ENCODE results near the gene PRG3.
"Not testable (repeated sequence)": the region's sequence is repeated elsewhere in the genome, so short reads cannot be mapped to it uniquely, and the experiment has no call there.

PRG3 gene

DNA sequence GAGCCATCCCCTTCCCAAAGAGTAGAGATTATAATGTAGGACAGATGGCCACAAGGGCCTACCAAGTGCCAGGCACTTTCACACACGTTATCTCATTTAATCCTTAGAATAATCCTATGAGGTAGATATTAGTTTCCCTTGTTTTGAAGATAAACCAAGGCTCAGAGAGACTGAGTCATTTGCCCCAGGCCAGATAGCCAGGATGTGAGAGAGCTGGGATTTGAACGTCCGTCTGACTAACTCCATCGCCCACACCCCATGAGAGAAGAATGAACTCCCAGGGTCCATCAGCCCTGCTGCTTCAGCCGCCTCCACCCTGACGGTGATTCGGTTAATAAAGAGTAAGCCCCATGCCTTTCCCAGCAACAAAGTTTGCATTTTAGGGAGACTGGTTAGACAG lies 10.7 kb downstream of the PRG3 start:
- Histone ChIP-seq H3K9me3 (ENCODE audit: control insufficient read depth, low read length) (no peaks in the 10 kb centered on the region), H3K36me3 (ENCODE audit: control insufficient read depth, insufficient read depth, low read length) (no peaks in the 10 kb centered on the region), H3K27ac (ENCODE audit: low read depth, low read length, severe bottlenecking) (no peak overlapping the region), H3K4me3 (ENCODE audit: extremely low read depth, insufficient read depth, low read length, poor library complexity, severe bottlenecking) (no peak overlapping the region), H3K4me1 (ENCODE audit: control insufficient read depth, insufficient read depth, low read length, poor library complexity, severe bottlenecking) (no peaks in the 10 kb centered on the region)
- WGBS, 2 experiments (ENCODE audit: insufficient coverage in 2 of 2), result 75 to 100% methylated on average over 3 to 5 of the region's 7 CpGs

DNA sequence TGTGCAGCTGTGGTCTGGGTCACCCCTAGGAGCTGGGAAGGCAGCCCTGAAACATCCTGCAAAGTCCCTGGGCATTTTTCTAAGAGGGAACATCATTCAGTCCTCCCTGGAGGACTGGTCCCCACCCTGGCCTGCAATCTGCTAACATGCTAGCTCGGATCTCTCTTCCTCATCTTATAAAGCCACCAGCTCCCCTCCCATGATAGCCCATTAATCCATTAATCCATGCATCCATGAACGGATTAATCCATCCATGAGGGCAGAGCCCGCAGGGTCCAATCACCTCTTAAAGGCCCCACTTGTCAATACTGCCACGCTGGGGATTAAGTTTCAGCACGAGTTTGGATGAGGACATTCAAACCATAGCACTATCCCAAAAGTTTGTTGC lies 12.1 kb downstream of the PRG3 start:
- WGBS, 2 experiments (ENCODE audit: insufficient coverage in 2 of 2), result 91 to 94% methylated on average over 3 to 5 of the region's 5 CpGs
- no peak overlapping the region for H3K4me3 ChIP-seq (ENCODE audit: extremely low read depth, insufficient read depth, low read length, poor library complexity, severe bottlenecking)
- H3K4me1 ChIP-seq (ENCODE audit: control insufficient read depth, insufficient read depth, low read length, poor library complexity, severe bottlenecking), result no peaks in the 10 kb centered on the region
- H3K27ac ChIP-seq (ENCODE audit: low read depth, low read length, severe bottlenecking), result no peak overlapping the region
- H3K36me3 ChIP-seq (ENCODE audit: control insufficient read depth, insufficient read depth, low read length), result no peaks in the 10 kb centered on the region
- H3K9me3 ChIP-seq (ENCODE audit: control insufficient read depth, low read length), result no peaks in the 10 kb centered on the region

DNA sequence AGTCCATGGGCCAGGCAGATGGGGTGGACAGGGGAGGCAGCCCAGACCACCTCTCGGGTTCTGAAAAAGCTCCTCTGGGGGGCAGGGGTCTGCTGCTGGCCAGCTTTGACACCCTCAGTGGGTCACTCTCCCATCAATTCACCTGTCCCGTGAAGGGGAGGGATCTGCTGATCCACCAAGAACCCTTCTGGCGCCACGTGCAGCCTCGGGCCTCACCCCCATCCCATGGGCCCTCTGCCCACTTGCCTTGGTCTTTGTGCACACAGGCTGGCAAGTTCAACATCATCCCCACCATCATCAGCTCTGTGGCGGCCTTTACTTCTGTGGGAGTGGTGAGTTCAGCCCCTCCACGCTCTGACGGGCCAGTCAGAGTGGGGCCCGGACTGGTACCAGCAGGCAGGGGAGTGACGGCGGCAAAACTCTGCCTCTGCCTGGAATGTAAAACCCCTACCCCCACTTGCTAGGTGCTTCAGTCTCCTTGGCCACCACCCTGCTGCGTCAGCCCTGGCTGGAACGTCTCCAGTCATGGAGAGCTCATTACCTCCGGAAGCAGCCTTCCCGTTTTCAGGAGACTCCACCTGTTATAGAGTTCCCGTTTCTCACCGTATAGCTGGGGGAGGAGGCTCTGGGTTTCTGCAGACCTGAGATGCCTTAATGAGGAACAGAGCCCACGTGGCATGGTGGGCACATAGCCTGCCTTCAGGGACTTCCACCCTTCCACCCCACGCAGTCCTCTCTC lies 12.7 kb downstream of the PRG3 start:
- 86 to 98% methylated on average over 11 to 18 of the region's 19 CpGs for WGBS, 2 experiments (ENCODE audit: insufficient coverage in 2 of 2)
- H3K4me3 ChIP-seq (ENCODE audit: extremely low read depth, insufficient read depth, low read length, poor library complexity, severe bottlenecking), result no peak overlapping the region

DNA sequence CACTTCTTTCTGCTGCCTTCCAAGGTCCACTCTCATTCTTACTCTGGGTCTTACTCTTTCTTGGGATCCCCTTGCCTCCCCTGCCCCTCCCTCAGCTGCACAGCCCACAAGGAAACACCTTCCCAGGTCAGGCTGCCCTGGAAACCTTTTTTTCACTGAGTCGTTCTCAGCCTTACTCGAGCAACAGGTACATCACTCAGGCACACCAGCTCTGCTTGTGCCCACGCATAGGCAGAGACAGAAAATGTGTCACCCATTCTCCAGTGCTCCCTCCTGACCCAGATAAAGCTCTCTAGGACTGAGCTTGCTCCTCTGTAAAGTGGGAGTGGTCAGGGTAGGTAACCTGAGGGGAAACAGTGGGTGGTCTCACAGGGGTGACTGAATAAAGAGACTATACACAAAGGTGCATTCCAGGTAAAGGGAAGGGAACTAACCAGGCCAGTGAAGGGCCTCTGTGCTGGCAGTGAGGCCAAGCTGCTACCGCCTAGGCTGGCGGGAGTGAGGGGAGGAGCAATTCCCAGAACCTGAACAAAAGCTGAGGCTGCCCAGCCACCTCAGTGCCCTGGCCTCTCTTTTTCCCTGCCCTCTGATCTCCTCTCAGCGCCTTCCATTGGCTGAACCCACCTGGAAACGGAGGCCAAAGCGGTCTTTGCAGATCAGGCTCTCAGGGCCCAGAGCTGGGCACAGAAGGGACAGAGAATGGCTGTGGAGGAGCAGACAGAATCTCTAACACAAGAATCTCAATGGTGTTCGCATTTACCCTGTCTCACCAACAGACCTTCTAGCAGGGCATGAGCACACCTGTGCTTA lies 15.9 kb downstream of the PRG3 start:
- WGBS, 2 experiments (ENCODE audit: insufficient coverage in 2 of 2), result 55 to 66% methylated on average over 5 to 6 of the region's 9 CpGs
- H3K27ac ChIP-seq (ENCODE audit: low read depth, low read length, severe bottlenecking), result no peak overlapping the region
- no peaks in the 10 kb centered on the region for H3K4me1 ChIP-seq (ENCODE audit: control insufficient read depth, insufficient read depth, low read length, poor library complexity, severe bottlenecking)
- H3K4me3 ChIP-seq (ENCODE audit: extremely low read depth, insufficient read depth, low read length, poor library complexity, severe bottlenecking), result no peak overlapping the region
- no peaks in the 10 kb centered on the region for H3K36me3 ChIP-seq (ENCODE audit: control insufficient read depth, insufficient read depth, low read length)
- H3K9me3 ChIP-seq (ENCODE audit: control insufficient read depth, low read length), result no peaks in the 10 kb centered on the region

More for the DNA sequence above, 12.7 kb downstream of the PRG3 start:
- H3K9me3 ChIP-seq (ENCODE audit: control insufficient read depth, low read length), result no peaks in the 10 kb centered on the region
- no peaks in the 10 kb centered on the region for H3K4me1 ChIP-seq (ENCODE audit: control insufficient read depth, insufficient read depth, low read length, poor library complexity, severe bottlenecking)
- H3K36me3 ChIP-seq (ENCODE audit: control insufficient read depth, insufficient read depth, low read length), result no peaks in the 10 kb centered on the region
- H3K27ac ChIP-seq (ENCODE audit: low read depth, low read length, severe bottlenecking), result no peak overlapping the region

DNA sequence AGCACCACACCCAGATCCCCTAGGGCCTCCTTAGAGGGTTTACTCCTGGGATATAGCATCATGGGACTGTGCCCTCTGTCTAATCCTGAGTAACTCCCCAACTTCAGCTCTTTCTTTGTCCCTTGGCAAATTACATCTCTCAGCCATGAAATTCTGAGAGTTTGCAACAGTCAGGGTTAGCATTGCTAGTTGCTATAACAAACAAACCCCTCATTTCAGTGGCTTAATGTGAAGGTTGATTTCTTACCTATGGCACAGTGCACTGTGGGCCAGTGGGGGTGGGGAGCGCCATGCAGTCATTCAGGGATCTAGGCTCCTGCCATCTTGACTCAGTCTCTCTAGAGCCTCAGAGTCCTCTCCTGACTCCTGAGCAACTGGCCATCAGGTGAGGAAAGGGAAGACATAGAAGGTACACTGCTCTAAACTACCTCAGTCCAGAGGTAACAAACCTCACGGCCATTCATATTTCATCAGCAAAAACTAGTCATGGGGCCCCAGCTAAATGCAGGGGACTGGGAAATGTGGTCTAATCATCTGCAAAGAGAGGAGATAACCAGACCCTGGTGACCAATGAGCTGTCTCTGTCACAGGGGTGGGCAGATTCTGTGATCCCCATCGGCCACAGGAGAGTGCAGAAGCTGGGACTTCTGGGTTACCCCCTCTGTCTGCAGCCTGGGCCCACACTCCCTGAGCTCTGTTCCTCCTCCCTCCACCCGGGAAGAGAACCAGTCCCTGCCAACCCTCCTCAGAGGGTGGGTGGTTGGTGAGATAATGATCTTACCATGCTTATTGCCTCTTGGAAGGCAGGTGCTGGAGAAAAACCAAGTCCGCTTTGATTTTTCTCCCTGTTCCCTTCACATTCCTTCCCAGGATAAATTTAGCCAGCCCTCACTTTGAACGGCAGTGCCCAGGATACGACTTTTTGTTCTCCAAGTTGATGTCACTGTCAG lies 17.5 kb downstream of the PRG3 start:
- Histone ChIP-seq H3K27ac (ENCODE audit: low read depth, low read length, severe bottlenecking) (no peak overlapping the region), H3K4me3 (ENCODE audit: extremely low read depth, insufficient read depth, low read length, poor library complexity, severe bottlenecking) (no peak overlapping the region), H3K9me3 (ENCODE audit: control insufficient read depth, low read length) (no peaks in the 10 kb centered on the region), H3K4me1 (ENCODE audit: control insufficient read depth, insufficient read depth, low read length, poor library complexity, severe bottlenecking) (no peaks in the 10 kb centered on the region), H3K36me3 (ENCODE audit: control insufficient read depth, insufficient read depth, low read length) (no peaks in the 10 kb centered on the region)
- WGBS, 2 experiments (ENCODE audit: insufficient coverage in 2 of 2), result 82 to 93% methylated on average over 3 to 5 of the region's 7 CpGs

DNA sequence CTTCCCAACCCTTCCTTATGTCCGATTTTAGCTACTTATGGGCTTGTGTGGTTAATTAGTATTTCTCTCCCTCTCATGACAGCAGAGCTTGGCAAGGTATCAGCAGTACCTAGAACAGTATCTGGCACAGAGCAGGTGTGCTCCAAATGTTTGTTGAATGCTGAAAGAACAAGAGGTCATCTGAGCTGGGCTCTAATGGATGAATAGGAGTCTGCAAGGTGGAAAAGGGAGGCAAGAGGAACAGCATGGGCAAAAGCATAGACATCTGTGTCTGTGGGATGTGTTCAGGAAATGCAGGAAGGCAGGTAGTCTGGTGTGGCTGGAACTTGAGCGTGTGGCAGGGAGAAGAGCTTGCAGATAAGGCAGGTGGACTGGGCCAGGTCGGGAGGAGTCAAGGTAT lies 19.0 kb downstream of the PRG3 start:
- no peaks in the 10 kb centered on the region for H3K9me3 ChIP-seq (ENCODE audit: control insufficient read depth, low read length)
- H3K36me3 ChIP-seq (ENCODE audit: control insufficient read depth, insufficient read depth, low read length), result no peaks in the 10 kb centered on the region
- H3K27ac ChIP-seq (ENCODE audit: low read depth, low read length, severe bottlenecking), result no peak overlapping the region
- WGBS, 2 experiments (ENCODE audit: insufficient coverage in 2 of 2), result 100% methylated on average over 1 of the region's 3 CpGs; no CpG with 5 or more reads in 1 of the 2 experiments
- H3K4me3 ChIP-seq (ENCODE audit: extremely low read depth, insufficient read depth, low read length, poor library complexity, severe bottlenecking), result no peak overlapping the region
- H3K4me1 ChIP-seq (ENCODE audit: control insufficient read depth, insufficient read depth, low read length, poor library complexity, severe bottlenecking), result no peaks in the 10 kb centered on the region

DNA sequence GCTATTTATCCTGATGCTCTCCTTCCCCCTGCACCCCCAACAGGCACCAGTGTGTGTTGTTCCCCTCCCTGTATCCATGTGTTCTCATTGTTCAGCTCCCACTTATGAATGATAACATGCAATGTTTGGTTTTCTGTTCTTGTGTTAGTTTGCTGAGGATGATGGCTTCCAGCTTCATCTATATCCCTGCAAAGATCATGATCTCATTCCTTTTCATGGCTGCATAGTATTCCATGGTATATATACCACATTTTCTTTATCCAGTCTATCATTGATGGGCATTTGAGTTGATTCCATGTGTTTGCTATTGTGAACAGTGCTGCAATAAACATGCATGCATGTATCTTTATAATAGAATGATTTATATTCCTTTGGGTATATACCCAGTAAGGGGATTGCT lies 19.5 kb downstream of the PRG3 start:
- not testable (repeated sequence) for H3K4me1 ChIP-seq (ENCODE audit: control insufficient read depth, insufficient read depth, low read length, poor library complexity, severe bottlenecking); H3K27ac ChIP-seq (ENCODE audit: low read depth, low read length, severe bottlenecking); H3K36me3 ChIP-seq (ENCODE audit: control insufficient read depth, insufficient read depth, low read length); H3K9me3 ChIP-seq (ENCODE audit: control insufficient read depth, low read length); H3K4me3 ChIP-seq (ENCODE audit: extremely low read depth, insufficient read depth, low read length, poor library complexity, severe bottlenecking)

DNA sequence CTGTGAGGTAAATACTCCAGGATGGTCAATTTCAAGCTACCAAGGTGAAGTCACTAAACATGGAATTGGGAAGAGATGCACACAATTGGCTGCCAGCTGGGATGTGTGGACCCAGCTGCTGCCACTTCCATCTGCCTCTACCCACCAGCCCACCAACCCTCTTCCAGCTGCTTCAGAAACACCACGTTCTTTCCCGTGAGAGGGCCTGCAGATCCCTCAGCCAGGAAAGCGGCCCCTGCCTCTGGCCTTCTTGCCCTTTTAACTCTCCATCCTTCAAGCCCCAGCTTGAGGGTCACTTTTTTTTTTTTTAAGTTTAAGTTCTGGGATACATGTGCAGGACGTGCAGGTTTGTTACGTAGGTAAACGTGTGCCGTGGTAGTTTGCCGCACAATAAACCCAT lies 20.0 kb downstream of the PRG3 start:
- Histone ChIP-seq H3K36me3 (ENCODE audit: control insufficient read depth, insufficient read depth, low read length) (no peaks in the 10 kb centered on the region), H3K27ac (ENCODE audit: low read depth, low read length, severe bottlenecking) (no peak overlapping the region), H3K4me1 (ENCODE audit: control insufficient read depth, insufficient read depth, low read length, poor library complexity, severe bottlenecking) (no peaks in the 10 kb centered on the region), H3K4me3 (ENCODE audit: extremely low read depth, insufficient read depth, low read length, poor library complexity, severe bottlenecking) (no peak overlapping the region), H3K9me3 (ENCODE audit: control insufficient read depth, low read length) (no peaks in the 10 kb centered on the region)
- 95 to 98% methylated on average over 4 to 6 of the region's 8 CpGs for WGBS, 2 experiments (ENCODE audit: insufficient coverage in 2 of 2)

DNA sequence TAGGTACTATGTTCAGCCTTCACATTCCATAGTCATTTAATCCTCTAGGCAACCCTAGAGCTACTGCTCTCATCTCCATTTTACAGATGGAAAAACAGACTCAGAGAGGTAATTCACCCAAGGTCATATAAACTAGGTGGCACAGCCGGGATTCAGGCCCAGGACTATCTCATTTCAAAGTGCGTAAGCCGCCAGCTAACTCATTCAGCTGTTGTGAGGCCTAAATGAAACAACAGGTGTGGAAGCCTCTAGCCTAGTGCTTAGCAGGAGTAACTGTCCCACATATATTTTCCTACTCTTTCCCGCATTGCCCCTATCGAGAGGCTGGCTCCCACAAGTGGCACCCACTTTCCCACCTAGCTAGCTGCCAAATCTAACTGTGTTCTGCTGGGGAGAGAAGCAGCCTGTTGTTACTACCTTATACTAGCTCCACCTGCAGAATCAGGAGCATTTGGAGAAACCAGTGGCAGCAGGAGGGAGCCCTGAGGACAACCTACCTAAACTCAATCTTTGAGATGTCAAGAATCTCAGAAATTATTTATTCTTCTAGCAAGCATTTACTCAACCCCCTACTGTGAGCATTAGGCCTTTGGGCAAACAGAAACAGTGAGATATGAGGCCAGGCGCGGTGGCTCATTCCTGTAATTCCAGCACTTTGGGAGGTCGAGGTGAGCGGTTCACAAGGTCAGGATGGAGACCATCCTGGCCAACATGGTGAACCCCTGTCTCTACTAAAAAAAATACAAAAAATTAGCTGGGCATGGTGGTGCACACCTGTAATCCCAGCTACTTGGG lies 20.9 kb downstream of the PRG3 start:
- WGBS, 2 experiments (ENCODE audit: insufficient coverage in 2 of 2), result 90% methylated on average over 6 to 9 of the region's 9 CpGs
- no peaks in the 10 kb centered on the region for H3K4me1 ChIP-seq (ENCODE audit: control insufficient read depth, insufficient read depth, low read length, poor library complexity, severe bottlenecking)
- no peaks in the 10 kb centered on the region for H3K36me3 ChIP-seq (ENCODE audit: control insufficient read depth, insufficient read depth, low read length)
- no peaks in the 10 kb centered on the region for H3K9me3 ChIP-seq (ENCODE audit: control insufficient read depth, low read length)
- no peak overlapping the region for H3K4me3 ChIP-seq (ENCODE audit: extremely low read depth, insufficient read depth, low read length, poor library complexity, severe bottlenecking)
- H3K27ac ChIP-seq (ENCODE audit: low read depth, low read length, severe bottlenecking), result no peak overlapping the region

DNA sequence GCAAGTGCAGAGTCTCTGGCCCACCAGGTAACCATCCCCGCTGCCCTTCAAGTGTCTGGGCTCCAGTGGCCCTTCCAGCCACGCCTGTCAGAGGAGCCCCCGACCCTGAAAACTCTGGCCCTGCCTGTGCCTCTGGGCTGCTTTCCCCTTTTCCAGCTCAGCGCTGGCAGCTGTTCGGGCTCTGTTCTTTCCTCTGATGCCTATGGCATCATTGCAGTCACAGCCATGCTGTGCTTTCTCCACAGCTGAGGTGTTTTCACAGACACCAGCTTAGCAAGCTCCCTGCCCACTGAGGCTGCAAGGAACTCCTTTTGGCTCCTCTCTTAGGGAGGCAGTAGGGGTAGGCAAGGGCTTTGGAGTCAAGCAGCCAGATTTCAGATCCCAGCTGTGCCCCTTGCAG lies 21.6 kb downstream of the PRG3 start:
- WGBS, 2 experiments (ENCODE audit: insufficient coverage in 2 of 2), result 93% methylated on average over 5 of the region's 5 CpGs

More for the DNA sequence above, 21.6 kb downstream of the PRG3 start:
- Histone ChIP-seq H3K4me1 (ENCODE audit: control insufficient read depth, insufficient read depth, low read length, poor library complexity, severe bottlenecking) (no peaks in the 10 kb centered on the region), H3K36me3 (ENCODE audit: control insufficient read depth, insufficient read depth, low read length) (no peaks in the 10 kb centered on the region), H3K4me3 (ENCODE audit: extremely low read depth, insufficient read depth, low read length, poor library complexity, severe bottlenecking) (no peak overlapping the region), H3K27ac (ENCODE audit: low read depth, low read length, severe bottlenecking) (no peak overlapping the region), H3K9me3 (ENCODE audit: control insufficient read depth, low read length) (no peaks in the 10 kb centered on the region)

Data from mesodermal cell (in vitro differentiated cells).